Measurements from ENCODE around the gene ZNF862.

ZNF862 gene

GRCh38 chr7:149872419-149873073 is 34.4 kb downstream of the ZNF862 start:
- no peaks in the 10 kb centered on the region for H3K9me3 ChIP-seq (ENCODE audit: insufficient read depth, low read depth, low read length)
- peak overlapping the region; percentile 73 for H3K4me3 ChIP-seq (ENCODE audit: low read length)
- H3K4me1 ChIP-seq (ENCODE audit: insufficient read depth, low read length) = peaks cover 6% of the 10 kb centered on the region; the same call in 1 of the 2 replicates
- peak overlapping the region; percentile 60; the same call in 1 of the 2 replicates for H3K9ac ChIP-seq (ENCODE audit: low read depth, low read length)
- no peaks in the 10 kb centered on the region for H3K36me3 ChIP-seq (ENCODE audit: insufficient read depth, low read depth, low read length)
- H3K27ac ChIP-seq (ENCODE audit: low read length) = no peak overlapping the region
- H3K27me3 ChIP-seq (ENCODE audit: insufficient read depth, low read length) = peaks cover 31% of the 10 kb centered on the region

- H3K4me1 ChIP-seq (ENCODE audit: insufficient read depth, low read length) = peaks cover 6% of the 10 kb centered on the region; the same call in 1 of the 2 replicates
- H3K9me3 ChIP-seq (ENCODE audit: insufficient read depth, low read depth, low read length) = no peaks in the 10 kb centered on the region
- H3K9ac ChIP-seq (ENCODE audit: low read depth, low read length) = peak within 1 kb of the TSS; percentile 60; the same call in 1 of the 2 replicates
- H3K36me3 ChIP-seq (ENCODE audit: insufficient read depth, low read depth, low read length) = no peaks in the 10 kb centered on the region
- no peak within 1 kb of the TSS for H3K27ac ChIP-seq (ENCODE audit: low read length)
- peaks cover 31% of the 10 kb centered on the region for H3K27me3 ChIP-seq (ENCODE audit: insufficient read depth, low read length)
- peak within 1 kb of the TSS; percentile 73 for H3K4me3 ChIP-seq (ENCODE audit: low read length)
These were observed 35.1 kb downstream of the ZNF862 start, which contains the start of gene ATP6V0E2 for GRCh38 chr7:149873074-149873969. ATP6V0E2 (plus strand) TSS chr7:149873969; CDS start chr7:149874066, 97 bp downstream.

GRCh38 chr7:149873970-149874643 is 35.9 kb downstream of the ZNF862 start:
- no peak overlapping the region for H3K27ac ChIP-seq (ENCODE audit: low read length)
- no peaks in the 10 kb centered on the region for H3K9me3 ChIP-seq (ENCODE audit: insufficient read depth, low read depth, low read length)
- peak overlapping the region; percentile 54; the same call in 1 of the 2 replicates for H3K9ac ChIP-seq (ENCODE audit: low read depth, low read length)
- H3K27me3 ChIP-seq (ENCODE audit: insufficient read depth, low read length) = peaks cover 31% of the 10 kb centered on the region
- H3K36me3 ChIP-seq (ENCODE audit: insufficient read depth, low read depth, low read length) = no peaks in the 10 kb centered on the region
- peak overlapping the region; percentile 73 for H3K4me3 ChIP-seq (ENCODE audit: low read length)
- H3K4me1 ChIP-seq (ENCODE audit: insufficient read depth, low read length) = peaks cover 6% of the 10 kb centered on the region; the same call in 1 of the 2 replicates

- Histone ChIP-seq H3K4me1 (ENCODE audit: insufficient read depth, low read length) (peaks cover 6% of the 10 kb centered on the region; the same call in 1 of the 2 replicates), H3K27me3 (ENCODE audit: insufficient read depth, low read length) (peaks cover 31% of the 10 kb centered on the region), H3K36me3 (ENCODE audit: insufficient read depth, low read depth, low read length) (no peaks in the 10 kb centered on the region), H3K27ac (ENCODE audit: low read length) (no peak overlapping the region), H3K4me3 (ENCODE audit: low read length) (peak overlapping the region; percentile 73), H3K9ac (ENCODE audit: low read depth, low read length) (no peak overlapping the region), H3K9me3 (ENCODE audit: insufficient read depth, low read depth, low read length) (no peaks in the 10 kb centered on the region)
These were observed 36.5 kb downstream of the ZNF862 start for GRCh38 chr7:149874644-149875028.

GRCh38 chr7:149875396-149875795 is 37.2 kb downstream of the ZNF862 start:
- no peaks in the 10 kb centered on the region for H3K36me3 ChIP-seq (ENCODE audit: insufficient read depth, low read depth, low read length)
- peaks cover 31% of the 10 kb centered on the region for H3K27me3 ChIP-seq (ENCODE audit: insufficient read depth, low read length)
- no peak overlapping the region for H3K9ac ChIP-seq (ENCODE audit: low read depth, low read length)
- H3K27ac ChIP-seq (ENCODE audit: low read length) = no peak overlapping the region
- H3K9me3 ChIP-seq (ENCODE audit: insufficient read depth, low read depth, low read length) = no peaks in the 10 kb centered on the region
- H3K4me3 ChIP-seq (ENCODE audit: low read length) = no peak overlapping the region
- H3K4me1 ChIP-seq (ENCODE audit: insufficient read depth, low read length) = peaks cover 6% of the 10 kb centered on the region; the same call in 1 of the 2 replicates

- H3K4me1 ChIP-seq (ENCODE audit: insufficient read depth, low read length) = peaks cover under 1% of the 10 kb centered on the region; the same call in 1 of the 2 replicates
- H3K36me3 ChIP-seq (ENCODE audit: insufficient read depth, low read depth, low read length) = no peaks in the 10 kb centered on the region
- no peak overlapping the region for H3K4me3 ChIP-seq (ENCODE audit: low read length)
- peaks cover 19% of the 10 kb centered on the region for H3K27me3 ChIP-seq (ENCODE audit: insufficient read depth, low read length)
- H3K9me3 ChIP-seq (ENCODE audit: insufficient read depth, low read depth, low read length) = no peaks in the 10 kb centered on the region
- H3K27ac ChIP-seq (ENCODE audit: low read length) = no peak overlapping the region
- no peak overlapping the region for H3K9ac ChIP-seq (ENCODE audit: low read depth, low read length)
These were observed 39.8 kb downstream of the ZNF862 start for GRCh38 chr7:149877890-149878522.

- H3K4me1 ChIP-seq (ENCODE audit: insufficient read depth, low read length) = no peaks in the 10 kb centered on the region
- no peak overlapping the region for H3K4me3 ChIP-seq (ENCODE audit: low read length)
- H3K36me3 ChIP-seq (ENCODE audit: insufficient read depth, low read depth, low read length) = no peaks in the 10 kb centered on the region
- peaks cover 18% of the 10 kb centered on the region for H3K27me3 ChIP-seq (ENCODE audit: insufficient read depth, low read length)
- no peak overlapping the region for H3K27ac ChIP-seq (ENCODE audit: low read length)
- no peak overlapping the region for H3K9ac ChIP-seq (ENCODE audit: low read depth, low read length)
- no peaks in the 10 kb centered on the region for H3K9me3 ChIP-seq (ENCODE audit: insufficient read depth, low read depth, low read length)
These were observed 40.3 kb downstream of the ZNF862 start for GRCh38 chr7:149878523-149878921.

- Histone ChIP-seq H3K27me3 (ENCODE audit: insufficient read depth, low read length) (peaks cover 13% of the 10 kb centered on the region), H3K4me3 (ENCODE audit: low read length) (no peak overlapping the region), H3K4me1 (ENCODE audit: insufficient read depth, low read length) (no peaks in the 10 kb centered on the region), H3K9me3 (ENCODE audit: insufficient read depth, low read depth, low read length) (no peaks in the 10 kb centered on the region), H3K27ac (ENCODE audit: low read length) (no peak overlapping the region), H3K9ac (ENCODE audit: low read depth, low read length) (no peak overlapping the region), H3K36me3 (ENCODE audit: insufficient read depth, low read depth, low read length) (no peaks in the 10 kb centered on the region)
These were observed 41.1 kb downstream of the ZNF862 start for GRCh38 chr7:149879271-149879743.

- no peaks in the 10 kb centered on the region for H3K4me1 ChIP-seq (ENCODE audit: insufficient read depth, low read length)
- H3K4me3 ChIP-seq (ENCODE audit: low read length) = no peak overlapping the region
- H3K9ac ChIP-seq (ENCODE audit: low read depth, low read length) = no peak overlapping the region
- H3K27ac ChIP-seq (ENCODE audit: low read length) = no peak overlapping the region
- H3K9me3 ChIP-seq (ENCODE audit: insufficient read depth, low read depth, low read length) = no peaks in the 10 kb centered on the region
- H3K36me3 ChIP-seq (ENCODE audit: insufficient read depth, low read depth, low read length) = no peaks in the 10 kb centered on the region
- peaks cover 6% of the 10 kb centered on the region for H3K27me3 ChIP-seq (ENCODE audit: insufficient read depth, low read length)
These were observed 41.8 kb downstream of the ZNF862 start for GRCh38 chr7:149879766-149880637.

- Histone ChIP-seq H3K36me3 (ENCODE audit: insufficient read depth, low read depth, low read length) (no peaks in the 10 kb centered on the region), H3K9me3 (ENCODE audit: insufficient read depth, low read depth, low read length) (no peaks in the 10 kb centered on the region), H3K4me3 (ENCODE audit: low read length) (no peak overlapping the region), H3K27me3 (ENCODE audit: insufficient read depth, low read length) (no peaks in the 10 kb centered on the region), H3K9ac (ENCODE audit: low read depth, low read length) (no peak overlapping the region), H3K4me1 (ENCODE audit: insufficient read depth, low read length) (peaks cover 3% of the 10 kb centered on the region; the same call in 1 of the 2 replicates), H3K27ac (ENCODE audit: low read length) (no peak overlapping the region)
These were observed 42.6 kb downstream of the ZNF862 start for GRCh38 chr7:149880638-149881311.
